PC-3 (cell line): Measurements from ENCODE around the gene SMAP2.

Experiments
- CTCF ChIP-seq: fragments of 300-600 bp; sonication (generic); conservative IDR thresholded peaks from 2 replicates; pipeline ENCODE4 v1.5.1; 2017; ENCODE audit warnings: antibody characterized with exemption, low read depth, mild to moderate bottlenecking, low read length
- EZH2phosphoT487 ChIP-seq: fragments of 300-600 bp; sonication (generic); IDR thresholded peaks from 2 replicates; pipeline ENCODE4 v1.6.1; 2018; ENCODE audit warnings: mild to moderate bottlenecking, antibody characterized with exemption, low read length, borderline replicate concordance

GRCh38 chr1:40362199-40362598, 11.3 kb upstream of the SMAP2 start:
- no peak for TF ChIP-seq CTCF
- no peak for TF ChIP-seq EZH2phosphoT487
